ENCODE data around the gene TMEM243.

DNA sequence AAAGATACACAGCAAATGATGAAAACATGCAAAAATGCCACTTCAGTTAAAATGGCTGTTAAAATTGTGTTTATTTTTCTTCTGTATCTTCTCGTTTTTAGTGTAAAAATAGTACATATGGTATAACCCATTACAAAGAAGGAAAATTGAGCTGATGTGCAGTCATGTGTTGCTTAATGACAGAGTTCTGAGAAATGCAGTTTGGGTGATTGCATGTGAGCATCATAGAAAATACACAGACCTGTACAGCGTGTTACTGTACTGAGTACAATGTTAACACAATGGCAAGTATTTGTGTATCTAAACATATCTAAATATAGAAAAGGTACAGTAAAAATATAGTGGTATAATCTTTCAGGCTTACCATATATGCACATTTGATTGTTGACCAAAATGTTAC is 60.0 kb downstream of the TMEM243 start:
- TF ChIP-seq CTCF (conservative IDR thresholded peaks at IDR 0.05), result no peak
- no peak for TF ChIP-seq EZH2 (IDR thresholded peaks at IDR 0.05; ENCODE audit: low read depth)
